GM12878 (cell line): Measurements from ENCODE around the gene TOR2A. TPM values are rescaled to one million over a fixed set of nuclear protein-coding genes. Genes with fewer than 3 reads are reported as not detected.

Experiments
- ZBTB40 ChIP-seq: fragments of 450-650 bp; IDR thresholded peaks from 2 replicates; pipeline ENCODE4 v1.6.1; 2016; ENCODE audit warnings: mild to moderate bottlenecking, moderate library complexity, borderline replicate concordance
- polyA plus RNA-seq, 11 experiments: library from polyadenylated mRNA; depleted of rRNA in 4 of 11; unstranded in 6 of 11; stranded (reverse) in 5 of 11; fragments of >200 nt; fragmentation: Nextera tagmentation in 4 of 11; fragmentation: Illumina TruSeq in 1 of 11; extraction: Ambion mirVana in 4 of 11; extraction: Trizol in 1 of 11; gene quantifications; 1 replicate in 1 of 11; 2 replicates in 10 of 11; pipeline versions ENCODE4 v1.2.1 to v1.2.3, GENCODE V29; 2011 to 2016; ENCODE audit warnings: inconsistent platforms in 2 of 11, missing spikeins in 2 of 11, low read depth in 1 of 11
- total RNA-seq, 4 experiments: library from RNA; depleted of rRNA in 3 of 4; stranded (reverse); fragments of >200 nt in 3 of 4; fragmentation: Illumina TruSeq in 1 of 4; extraction: Trizol in 1 of 4; gene quantifications; 2 replicates each; pipeline versions ENCODE4 v1.2.1 to v1.2.3, GENCODE V29; 2013 to 2021
- TF ChIP-seq, protein P1 (sequence below): fragments of 450-650 bp; IDR thresholded peaks from 2 replicates; pipeline ENCODE4 v1.6.1; 2017; ENCODE audit warnings: mild to moderate bottlenecking, moderate library complexity

Gene TOR2A
- total and polyA plus RNA-seq, 10 of the 15 experiments (the other 5 are each of a cell fraction or from before 2014, with no cell fraction given), result 0.52 to 23.7 (median 8.5) TPM

DNA sequence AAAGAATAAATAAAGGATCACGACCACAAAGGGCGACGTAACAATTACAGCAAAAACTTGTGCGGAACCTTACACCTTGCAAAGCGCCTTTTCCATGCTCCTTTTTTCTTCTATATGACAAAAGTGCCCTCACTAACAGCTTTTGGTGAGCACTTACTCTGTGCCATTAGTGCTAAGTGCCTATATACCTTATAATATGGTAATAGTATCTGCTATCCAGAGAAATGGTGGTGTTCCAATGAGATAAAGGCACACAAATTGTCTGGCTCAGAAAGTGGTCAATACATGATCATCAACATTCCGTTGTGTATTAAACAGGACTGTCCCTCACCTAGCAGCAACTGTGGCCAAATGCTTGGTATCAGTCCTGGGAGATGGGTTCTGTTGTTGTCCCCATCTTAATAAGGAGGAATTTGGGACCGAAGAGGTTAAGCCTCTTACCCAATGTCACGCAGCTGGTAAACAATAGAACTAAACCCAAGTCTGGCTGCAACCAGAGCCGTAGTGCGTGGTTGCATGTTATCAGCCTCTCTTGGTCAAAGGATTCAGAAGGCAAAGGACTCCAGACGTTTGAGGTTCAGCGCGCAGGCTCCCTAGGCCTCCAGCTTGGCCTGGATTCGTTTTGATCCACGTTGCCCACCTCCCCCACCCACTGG is 564 bp upstream of the TOR2A start (continued):
- TF ChIP-seq, protein P1, sequence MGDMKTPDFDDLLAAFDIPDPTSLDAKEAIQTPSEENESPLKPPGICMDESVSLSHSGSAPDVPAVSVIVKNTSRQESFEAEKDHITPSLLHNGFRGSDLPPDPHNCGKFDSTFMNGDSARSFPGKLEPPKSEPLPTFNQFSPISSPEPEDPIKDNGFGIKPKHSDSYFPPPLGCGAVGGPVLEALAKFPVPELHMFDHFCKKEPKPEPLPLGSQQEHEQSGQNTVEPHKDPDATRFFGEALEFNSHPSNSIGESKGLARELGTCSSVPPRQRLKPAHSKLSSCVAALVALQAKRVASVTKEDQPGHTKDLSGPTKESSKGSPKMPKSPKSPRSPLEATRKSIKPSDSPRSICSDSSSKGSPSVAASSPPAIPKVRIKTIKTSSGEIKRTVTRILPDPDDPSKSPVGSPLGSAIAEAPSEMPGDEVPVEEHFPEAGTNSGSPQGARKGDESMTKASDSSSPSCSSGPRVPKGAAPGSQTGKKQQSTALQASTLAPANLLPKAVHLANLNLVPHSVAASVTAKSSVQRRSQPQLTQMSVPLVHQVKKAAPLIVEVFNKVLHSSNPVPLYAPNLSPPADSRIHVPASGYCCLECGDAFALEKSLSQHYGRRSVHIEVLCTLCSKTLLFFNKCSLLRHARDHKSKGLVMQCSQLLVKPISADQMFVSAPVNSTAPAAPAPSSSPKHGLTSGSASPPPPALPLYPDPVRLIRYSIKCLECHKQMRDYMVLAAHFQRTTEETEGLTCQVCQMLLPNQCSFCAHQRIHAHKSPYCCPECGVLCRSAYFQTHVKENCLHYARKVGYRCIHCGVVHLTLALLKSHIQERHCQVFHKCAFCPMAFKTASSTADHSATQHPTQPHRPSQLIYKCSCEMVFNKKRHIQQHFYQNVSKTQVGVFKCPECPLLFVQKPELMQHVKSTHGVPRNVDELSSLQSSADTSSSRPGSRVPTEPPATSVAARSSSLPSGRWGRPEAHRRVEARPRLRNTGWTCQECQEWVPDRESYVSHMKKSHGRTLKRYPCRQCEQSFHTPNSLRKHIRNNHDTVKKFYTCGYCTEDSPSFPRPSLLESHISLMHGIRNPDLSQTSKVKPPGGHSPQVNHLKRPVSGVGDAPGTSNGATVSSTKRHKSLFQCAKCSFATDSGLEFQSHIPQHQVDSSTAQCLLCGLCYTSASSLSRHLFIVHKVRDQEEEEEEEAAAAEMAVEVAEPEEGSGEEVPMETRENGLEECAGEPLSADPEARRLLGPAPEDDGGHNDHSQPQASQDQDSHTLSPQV, result no peak
- TF ChIP-seq ZBTB40, result no peak
